Fibroblast of mammary gland (primary cell): ENCODE data around the gene CELF3.

Source experiments
- DNase-seq: peaks from one replicate; pipeline ENCODE4 v3.0.0-alpha.2; 2010; ENCODE audit warnings: low read depth
- H3K4me3 ChIP-seq: 2 replicates; pipeline ENCODE4 v1.5.1; 2011; ENCODE audit warnings: low read depth, mild to moderate bottlenecking, low read length, moderate library complexity; ENCODE audit not compliant: control insufficient read depth
- CTCF ChIP-seq: conservative IDR thresholded peaks from 2 replicates; pipeline ENCODE4 v1.5.1; 2011; ENCODE audit warnings: low read depth, low read length, inconsistent platforms; ENCODE audit not compliant: control insufficient read depth, insufficient read depth

Gene CELF3

GRCh38 chr1:151714820-151715725, 1.5 kb downstream of the CELF3 start:
- no peak for TF ChIP-seq CTCF
- DNase-seq = no peak
- no peak overlapping the region for H3K4me3 ChIP-seq

- TF ChIP-seq CTCF = no peak
- DNase-seq = no peak
- no peak overlapping the region for H3K4me3 ChIP-seq
Observed at GRCh38 chr1:151713874-151714273, 2.7 kb downstream of the CELF3 start.

GRCh38 chr1:151713044-151713443, 3.6 kb downstream of the CELF3 start:
- DNase-seq = no peak
- no peak for TF ChIP-seq CTCF
- no peak overlapping the region for H3K4me3 ChIP-seq

GRCh38 chr1:151711951-151712350, 4.7 kb downstream of the CELF3 start:
- TF ChIP-seq CTCF = no peak
- DNase-seq = no peak
- H3K4me3 ChIP-seq = no peak overlapping the region

- no peak for TF ChIP-seq CTCF
- DNase-seq = no peak
- no peak overlapping the region for H3K4me3 ChIP-seq
Observed at GRCh38 chr1:151711044-151711800, 5.4 kb downstream of the CELF3 start.

GRCh38 chr1:151710187-151710840, 6.3 kb downstream of the CELF3 start:
- H3K4me3 ChIP-seq = no peak overlapping the region
- TF ChIP-seq CTCF = no peak
- peak; percentile 59 for DNase-seq
